ENCODE data around the gene LGALS9. TPM values are rescaled to one million over a fixed set of nuclear protein-coding genes. Genes with fewer than 3 reads are reported as not detected.
"Not testable (repeated sequence)": the region's sequence is repeated elsewhere in the genome, so short reads cannot be mapped to it uniquely, and the experiment has no call there.

Gene LGALS9
- total and polyA plus RNA-seq, 8 donors, result 5.2 to 77.3 (median 18.7) TPM

DNA sequence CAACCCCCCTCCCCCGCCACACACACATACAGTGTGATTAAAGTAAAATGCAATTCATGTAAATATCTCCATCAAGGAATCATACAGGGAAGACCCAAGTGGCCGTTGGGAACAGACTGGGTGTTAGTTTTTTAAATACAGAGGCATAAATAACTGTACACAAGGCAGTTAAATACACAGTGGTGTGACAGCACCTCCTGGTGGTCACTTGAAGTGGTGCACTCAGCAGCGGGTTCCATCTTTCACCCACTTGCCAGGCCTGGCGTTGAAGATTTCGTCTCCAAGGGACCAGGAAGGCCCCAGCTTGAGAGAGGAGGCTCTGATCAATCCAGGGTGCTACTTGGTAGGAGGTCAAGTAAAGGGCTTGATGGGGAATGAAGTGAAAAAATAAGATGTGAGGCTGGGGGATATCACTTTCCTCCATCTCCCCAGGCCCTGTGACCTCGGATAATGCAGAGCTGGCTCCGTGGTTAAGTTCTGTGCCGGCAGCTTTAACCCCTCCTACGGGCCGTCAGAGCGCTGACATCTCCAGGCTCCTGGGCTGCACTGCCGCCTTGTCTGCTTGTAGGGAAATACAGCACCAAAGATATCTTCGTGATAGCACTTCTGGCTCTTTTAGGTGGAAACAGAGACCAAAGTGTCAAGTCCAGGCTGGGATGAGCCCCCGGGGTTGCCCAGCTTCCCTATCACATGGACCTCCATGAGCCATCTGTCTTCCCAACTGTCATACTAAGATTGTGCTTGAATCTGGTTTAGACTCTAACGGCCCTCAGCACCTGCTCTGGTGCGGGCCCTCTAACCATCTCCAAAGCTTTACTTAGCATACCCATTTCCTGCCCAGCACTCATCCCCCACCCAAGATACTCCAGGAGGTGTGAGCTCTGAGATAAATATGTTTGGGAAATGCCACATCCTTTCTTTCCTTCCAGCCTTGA, 20.7 kb downstream of the LGALS9 start:
- TF ChIP-seq, protein P1, sequence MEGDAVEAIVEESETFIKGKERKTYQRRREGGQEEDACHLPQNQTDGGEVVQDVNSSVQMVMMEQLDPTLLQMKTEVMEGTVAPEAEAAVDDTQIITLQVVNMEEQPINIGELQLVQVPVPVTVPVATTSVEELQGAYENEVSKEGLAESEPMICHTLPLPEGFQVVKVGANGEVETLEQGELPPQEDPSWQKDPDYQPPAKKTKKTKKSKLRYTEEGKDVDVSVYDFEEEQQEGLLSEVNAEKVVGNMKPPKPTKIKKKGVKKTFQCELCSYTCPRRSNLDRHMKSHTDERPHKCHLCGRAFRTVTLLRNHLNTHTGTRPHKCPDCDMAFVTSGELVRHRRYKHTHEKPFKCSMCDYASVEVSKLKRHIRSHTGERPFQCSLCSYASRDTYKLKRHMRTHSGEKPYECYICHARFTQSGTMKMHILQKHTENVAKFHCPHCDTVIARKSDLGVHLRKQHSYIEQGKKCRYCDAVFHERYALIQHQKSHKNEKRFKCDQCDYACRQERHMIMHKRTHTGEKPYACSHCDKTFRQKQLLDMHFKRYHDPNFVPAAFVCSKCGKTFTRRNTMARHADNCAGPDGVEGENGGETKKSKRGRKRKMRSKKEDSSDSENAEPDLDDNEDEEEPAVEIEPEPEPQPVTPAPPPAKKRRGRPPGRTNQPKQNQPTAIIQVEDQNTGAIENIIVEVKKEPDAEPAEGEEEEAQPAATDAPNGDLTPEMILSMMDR (IDR thresholded peaks at IDR 0.05), result peak; percentile 78 to 95 (median 92)
- no peak overlapping the region for H3K4me3 ChIP-seq
- WGBS, 2 donors, result 36 to 44% methylated on average over 16 of the region's 16 CpGs
- no peak for FAIRE-seq
- no peak overlapping the region for H3K27ac ChIP-seq
- ATAC-seq, result peak; percentile 62 to 81 (median 78)
- peaks cover 0 to 7% (median 0%) of the 10 kb centered on the region in 3 donors for H3K36me3 ChIP-seq
- peak in 4 of 6 donors; percentile 37 to 88 (median 74) for DNase-seq
- no peaks in the 10 kb centered on the region for H3K27me3 ChIP-seq
- H3K9me3 ChIP-seq, result no peaks in the 10 kb centered on the region
- intact Hi-C loops (cut with DNase I), result loop anchor here in 2 of 3 donors (2.0 to 10.0 kb wide), 4 partner anchors 49 to 417 kb away; no protein-coding TSS in a partner anchor
- no peaks in the 10 kb centered on the region for H3K4me1 ChIP-seq

DNA sequence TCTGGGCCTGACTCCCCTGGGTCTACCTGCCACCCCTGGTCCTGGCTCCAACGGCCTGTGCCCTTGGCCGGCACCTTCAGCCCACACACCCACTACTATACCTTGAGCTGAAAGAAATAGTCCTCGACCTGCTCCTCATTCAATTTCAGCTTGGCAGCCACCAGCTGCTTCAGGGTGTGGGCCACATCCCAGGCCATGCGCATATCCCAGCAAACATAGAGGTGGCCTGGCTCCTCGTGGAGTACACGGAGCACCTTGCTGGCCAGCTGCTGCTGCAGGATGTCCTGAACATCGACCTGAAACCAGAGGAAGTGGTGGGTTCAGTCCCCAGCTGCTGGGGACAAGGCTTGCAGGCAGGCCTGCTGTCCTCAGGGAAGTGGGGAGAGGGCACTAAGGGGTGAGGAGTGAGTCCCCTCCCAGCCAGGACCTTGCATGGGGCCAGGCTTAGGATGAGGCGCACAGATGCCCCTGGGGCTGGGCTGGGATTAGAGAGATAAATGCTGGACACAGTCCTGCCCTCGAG, 22.5 kb downstream of the LGALS9 start:
- H3K36me3 ChIP-seq, H3K4me1 ChIP-seq, FAIRE-seq, H3K27me3 ChIP-seq, ATAC-seq, DNase-seq, H3K9me3 ChIP-seq, H3K4me3 ChIP-seq, H3K27ac ChIP-seq: not testable (repeated sequence)
- WGBS, 2 donors, result 68% methylated on average over 7 to 9 of the region's 9 CpGs
- intact Hi-C loops (cut with DNase I), result loop anchor here in 2 of 3 donors (5.0 to 10.0 kb wide), 3 partner anchors 51 to 419 kb away; no protein-coding TSS in a partner anchor

DNA sequence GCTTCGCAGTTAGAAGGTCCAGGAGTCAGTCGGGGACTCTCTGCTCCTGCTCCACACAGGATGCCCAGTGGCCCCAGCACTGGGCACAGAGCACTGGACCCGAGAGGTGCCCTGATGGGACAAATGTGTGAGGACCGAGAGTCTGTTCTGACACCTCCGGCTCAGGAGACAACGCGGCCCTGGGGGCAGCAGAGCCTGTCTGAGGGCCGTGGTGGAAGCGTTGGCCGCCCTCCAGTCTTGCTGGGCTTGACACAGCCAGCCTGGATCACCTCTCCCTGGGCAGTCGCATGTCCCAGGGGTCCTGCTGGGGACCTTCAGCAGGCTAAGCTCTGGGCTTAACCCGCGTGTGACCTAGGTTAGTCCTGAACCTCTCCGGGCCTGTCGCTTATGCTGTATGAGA, 23.1 kb downstream of the LGALS9 start:
- Histone ChIP-seq H3K4me3 (no peak overlapping the region), H3K4me1 (no peaks in the 10 kb centered on the region), H3K36me3 (no peaks in the 10 kb centered on the region), H3K27ac (no peak overlapping the region), H3K27me3 (no peaks in the 10 kb centered on the region), H3K9me3 (no peaks in the 10 kb centered on the region)
- ATAC-seq (no peak), FAIRE-seq (no peak), DNase-seq (no peak)
- TF ChIP-seq, protein P1 (IDR thresholded peaks at IDR 0.05), result no peak
- intact Hi-C loops (cut with DNase I), result loop anchor here in 2 of 3 donors (5.0 to 10.0 kb wide), 3 partner anchors 52 to 419 kb away; no protein-coding TSS in a partner anchor
- WGBS, 2 donors, result 76 to 90% methylated on average over 15 of the region's 15 CpGs

DNA sequence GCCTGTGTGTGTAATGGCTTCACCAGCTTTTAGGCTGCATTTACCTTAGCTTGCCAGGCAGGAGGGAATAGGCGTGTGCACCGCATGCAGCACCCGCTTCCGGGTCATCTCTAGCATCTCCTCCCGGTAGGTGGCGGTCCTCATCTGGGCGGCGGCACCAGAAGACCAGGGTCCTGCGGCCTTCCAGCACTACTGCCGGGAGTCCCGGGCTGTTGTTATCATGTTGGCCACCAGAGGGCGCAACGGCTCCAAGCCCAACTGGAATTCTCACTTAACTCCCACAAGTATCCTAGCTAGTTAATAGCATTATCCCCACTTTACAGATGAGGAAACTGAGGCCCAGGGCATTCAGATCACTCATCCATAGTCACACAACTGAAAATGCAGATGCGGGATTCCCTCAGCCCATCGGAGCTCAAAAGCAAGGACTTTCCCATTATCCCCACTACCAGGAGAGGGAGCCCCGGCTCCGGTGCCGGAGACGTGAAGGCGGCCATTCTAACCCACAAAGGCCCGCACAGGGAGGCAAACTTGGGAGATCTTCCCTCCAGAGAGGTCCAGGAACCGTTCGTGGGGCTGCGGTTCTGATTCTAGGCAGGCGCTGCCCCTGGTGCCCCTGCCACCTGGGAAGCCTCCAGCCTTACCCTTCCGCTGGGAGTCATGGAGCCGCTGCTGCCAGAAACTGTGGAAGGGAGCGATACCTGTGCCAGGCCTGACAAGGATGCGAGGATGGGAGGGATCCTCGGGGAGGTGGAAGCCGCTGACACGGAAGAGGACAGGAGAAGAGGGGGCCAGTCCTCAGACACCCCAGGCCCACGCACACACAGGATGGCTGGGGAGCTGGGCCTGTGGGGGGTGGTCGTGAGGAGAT, 23.9 kb downstream of the LGALS9 start:
- H3K9me3 ChIP-seq, result no peaks in the 10 kb centered on the region
- no peak for FAIRE-seq

DNA sequence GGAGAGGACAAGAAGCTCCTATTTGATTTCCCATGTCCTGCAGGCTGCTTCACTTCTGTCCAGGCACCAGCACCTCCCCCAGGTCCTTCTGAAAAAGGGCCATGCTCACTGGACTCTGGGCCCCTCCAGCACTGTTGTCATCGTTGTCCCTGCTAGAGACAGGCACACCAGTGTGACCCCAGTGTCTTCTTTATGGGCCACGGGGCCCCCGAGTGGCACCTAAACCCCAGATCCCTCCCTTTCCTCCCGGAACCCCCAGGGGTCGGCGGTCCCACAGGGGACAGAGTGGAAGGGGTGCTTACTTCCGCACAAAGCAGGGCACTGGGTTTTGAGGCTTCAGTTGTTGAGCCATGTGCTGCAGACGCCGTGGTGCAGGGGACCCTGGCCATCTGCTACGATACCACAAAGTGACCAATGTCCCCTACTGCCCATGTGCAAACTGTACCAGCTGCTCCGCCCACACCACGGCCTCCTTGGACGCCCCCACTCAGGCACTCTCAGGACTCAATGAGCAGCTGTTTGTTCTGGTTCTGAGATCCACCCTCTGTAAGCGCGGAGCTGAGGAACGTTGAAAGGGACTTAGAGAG, 24.6 kb downstream of the LGALS9 start:
- FAIRE-seq, H3K36me3 ChIP-seq, H3K27me3 ChIP-seq, H3K9me3 ChIP-seq, H3K4me1 ChIP-seq, ATAC-seq, H3K4me3 ChIP-seq, H3K27ac ChIP-seq: not testable (repeated sequence)
- peak in 1 of 6 donors; percentile 43 for DNase-seq
- WGBS, 2 donors, result 77 to 80% methylated on average over 16 of the region's 16 CpGs
- intact Hi-C loops (cut with DNase I), result loop anchor here in 2 of 3 donors (5.0 to 10.0 kb wide), 2 partner anchors 102 to 421 kb away; no protein-coding TSS in a partner anchor

More for the DNA sequence above, 23.9 kb downstream of the LGALS9 start:
- WGBS, 2 donors, result 36 to 40% methylated on average over 34 of the region's 34 CpGs
- DNase-seq (peak in 5 of 6 donors; percentile 43 to 92 (median 74)), ATAC-seq (peak; percentile 62 to 83 (median 74))
- Histone ChIP-seq H3K27me3 (no peaks in the 10 kb centered on the region), H3K4me3 (no peak overlapping the region), H3K4me1 (no peaks in the 10 kb centered on the region), H3K36me3 (no peaks in the 10 kb centered on the region), H3K27ac (no peak overlapping the region)
- intact Hi-C loops (cut with DNase I), result loop anchor here in 2 of 3 donors (5.0 to 10.0 kb wide), 4 partner anchors 53 to 420 kb away; no protein-coding TSS in a partner anchor
- TF ChIP-seq, protein P1 (IDR thresholded peaks at IDR 0.05), result peak; percentile 81 to 98 (median 92)

DNA sequence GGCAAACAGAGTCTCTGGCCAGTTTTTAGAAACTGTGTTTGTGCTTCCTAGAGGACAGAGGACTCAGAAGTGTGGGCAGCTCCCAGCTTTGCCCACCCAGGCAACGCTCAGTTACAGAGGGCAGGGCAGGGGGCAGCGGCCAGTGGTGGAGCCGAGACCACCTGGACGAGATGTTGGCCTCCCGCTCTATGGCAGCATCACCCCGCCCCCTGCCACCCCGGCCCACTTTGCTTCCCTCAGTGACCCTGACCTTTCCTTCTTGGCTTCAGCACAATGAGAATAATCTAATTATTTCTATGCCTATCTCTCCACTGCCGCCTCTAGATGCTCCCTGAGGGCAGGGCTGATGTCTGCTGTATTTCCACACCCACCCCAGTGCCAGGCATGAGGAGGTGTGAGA, 25.6 kb downstream of the LGALS9 start:
- H3K9me3 ChIP-seq, H3K4me3 ChIP-seq, H3K27me3 ChIP-seq, FAIRE-seq, H3K4me1 ChIP-seq, H3K36me3 ChIP-seq, H3K27ac ChIP-seq, ATAC-seq: not testable (repeated sequence)
- peak in 1 of 6 donors; percentile 33 for DNase-seq
- WGBS, 2 donors, result 80 to 85% methylated on average over 7 to 8 of the region's 8 CpGs
- intact Hi-C loops (cut with DNase I), result loop anchor here in 2 of 3 donors (5.0 to 10.0 kb wide), 2 partner anchors 101 to 422 kb away; no protein-coding TSS in a partner anchor

Measured in pancreas (tissue), 10 donors.